Right forelimb (tissue), 1 donor: ENCODE data around the gene TDRD9.
A peak's percentile ranks its signal among the peaks of the same experiment; 100 is the strongest.
"Not testable (repeated sequence)": the region's sequence is repeated elsewhere in the genome, so short reads cannot be mapped to it uniquely, and the experiment has no call there.

Experiments
- DNase-seq: peaks from one replicate; pipeline ENCODE4 v3.0.0-alpha.2; 2018

TDRD9 gene, protein sequence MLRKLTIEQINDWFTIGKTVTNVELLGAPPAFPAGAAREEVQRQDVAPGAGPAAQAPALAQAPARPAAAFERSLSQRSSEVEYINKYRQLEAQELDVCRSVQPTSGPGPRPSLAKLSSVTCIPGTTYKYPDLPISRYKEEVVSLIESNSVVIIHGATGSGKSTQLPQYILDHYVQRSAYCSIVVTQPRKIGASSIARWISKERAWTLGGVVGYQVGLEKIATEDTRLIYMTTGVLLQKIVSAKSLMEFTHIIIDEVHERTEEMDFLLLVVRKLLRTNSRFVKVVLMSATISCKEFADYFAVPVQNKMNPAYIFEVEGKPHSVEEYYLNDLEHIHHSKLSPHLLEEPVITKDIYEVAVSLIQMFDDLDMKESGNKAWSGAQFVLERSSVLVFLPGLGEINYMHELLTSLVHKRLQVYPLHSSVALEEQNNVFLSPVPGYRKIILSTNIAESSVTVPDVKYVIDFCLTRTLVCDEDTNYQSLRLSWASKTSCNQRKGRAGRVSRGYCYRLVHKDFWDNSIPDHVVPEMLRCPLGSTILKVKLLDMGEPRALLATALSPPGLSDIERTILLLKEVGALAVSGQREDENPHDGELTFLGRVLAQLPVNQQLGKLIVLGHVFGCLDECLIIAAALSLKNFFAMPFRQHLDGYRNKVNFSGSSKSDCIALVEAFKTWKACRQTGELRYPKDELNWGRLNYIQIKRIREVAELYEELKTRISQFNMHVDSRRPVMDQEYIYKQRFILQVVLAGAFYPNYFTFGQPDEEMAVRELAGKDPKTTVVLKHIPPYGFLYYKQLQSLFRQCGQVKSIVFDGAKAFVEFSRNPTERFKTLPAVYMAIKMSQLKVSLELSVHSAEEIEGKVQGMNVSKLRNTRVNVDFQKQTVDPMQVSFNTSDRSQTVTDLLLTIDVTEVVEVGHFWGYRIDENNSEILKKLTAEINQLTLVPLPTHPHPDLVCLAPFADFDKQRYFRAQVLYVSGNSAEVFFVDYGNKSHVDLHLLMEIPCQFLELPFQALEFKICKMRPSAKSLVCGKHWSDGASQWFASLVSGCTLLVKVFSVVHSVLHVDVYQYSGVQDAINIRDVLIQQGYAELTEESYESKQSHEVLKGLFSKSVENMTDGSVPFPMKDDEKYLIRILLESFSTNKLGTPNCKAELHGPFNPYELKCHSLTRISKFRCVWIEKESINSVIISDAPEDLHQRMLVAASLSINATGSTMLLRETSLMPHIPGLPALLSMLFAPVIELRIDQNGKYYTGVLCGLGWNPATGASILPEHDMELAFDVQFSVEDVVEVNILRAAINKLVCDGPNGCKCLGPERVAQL (N-terminal part only)

DNA sequence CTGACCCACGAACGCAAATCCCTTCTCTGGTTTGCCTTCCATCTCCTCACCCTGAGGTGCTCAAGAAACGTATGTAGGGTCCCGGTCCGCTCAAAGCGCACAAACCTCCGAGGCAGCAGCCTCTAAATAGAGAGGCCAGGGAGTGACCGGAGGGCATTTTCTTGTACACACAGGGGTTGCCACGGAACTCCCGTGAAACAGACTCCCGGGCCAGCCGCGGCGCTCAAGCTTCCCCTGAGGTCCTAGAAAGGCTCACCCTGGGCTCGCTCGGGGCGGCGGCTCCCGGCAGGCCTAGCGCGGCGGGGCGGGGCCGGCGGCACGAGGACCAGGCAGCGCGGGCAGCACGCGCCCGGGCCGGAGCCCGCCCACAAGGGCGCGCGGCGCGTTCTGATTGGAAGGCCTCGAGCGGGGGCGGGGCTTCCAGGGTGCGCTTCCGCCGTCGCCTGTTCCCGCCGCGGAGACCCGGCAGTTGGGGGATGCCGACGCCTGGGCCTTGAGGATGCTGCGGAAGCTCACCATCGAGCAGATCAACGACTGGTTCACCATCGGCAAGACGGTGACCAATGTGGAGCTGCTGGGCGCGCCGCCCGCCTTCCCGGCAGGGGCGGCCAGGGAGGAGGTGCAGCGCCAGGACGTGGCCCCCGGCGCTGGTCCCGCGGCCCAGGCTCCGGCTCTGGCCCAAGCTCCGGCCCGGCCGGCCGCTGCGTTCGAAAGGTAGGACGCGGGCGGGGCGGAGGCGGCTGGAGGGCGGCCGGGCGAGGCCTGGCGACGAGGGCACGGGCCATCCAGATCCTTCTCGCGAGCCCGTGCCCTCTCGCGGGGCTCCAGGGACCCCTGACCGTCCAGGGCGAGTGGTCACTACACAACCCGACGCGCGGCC, at the start of gene TDRD9:
TSS of gene TDRD9 (plus strand) at position 446 of the 880 bp plus-strand sequence. CDS start at position 500, 54 bp downstream.
- no peak for DNase-seq

GRCh38 chr14:103879118-103879569, 49.1 kb upstream of the TDRD9 start:
- DNase-seq, result no peak

DNA sequence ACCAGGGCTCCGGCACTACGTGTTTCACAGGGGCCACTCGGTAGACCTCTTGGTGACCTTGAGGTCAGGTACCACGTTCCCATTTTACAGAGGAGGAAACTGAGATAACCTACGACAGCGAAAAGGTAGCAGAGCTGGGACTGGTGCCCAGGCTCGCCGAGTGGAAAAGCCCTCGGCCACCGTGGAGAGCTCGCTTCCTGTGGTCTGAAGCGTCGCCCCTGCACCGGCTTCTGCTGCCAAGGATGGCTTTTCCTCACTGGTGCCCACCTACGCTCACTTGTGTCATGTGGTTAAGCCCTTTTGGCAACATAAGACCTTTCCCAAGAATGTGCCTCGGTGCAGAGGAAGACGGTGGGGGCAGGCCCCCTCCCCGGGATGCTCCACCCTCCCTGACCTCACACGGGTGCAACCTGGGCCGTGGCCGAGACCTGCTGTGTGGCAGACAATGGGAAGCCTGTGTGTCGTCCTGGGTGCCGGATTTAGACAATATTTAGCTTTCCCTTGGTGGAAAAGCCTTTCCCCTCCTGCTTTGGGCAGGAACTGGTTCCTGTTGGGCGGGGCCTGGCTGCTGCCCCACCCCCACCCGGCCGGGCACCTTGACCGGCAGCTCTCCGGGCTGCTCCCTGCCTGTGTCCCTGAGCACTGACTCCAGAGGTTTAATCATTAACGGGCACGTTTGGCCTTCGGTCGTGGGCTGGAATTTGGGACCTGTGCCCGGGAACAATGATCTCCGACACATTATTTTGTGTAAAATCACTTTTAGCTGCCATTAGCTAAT, 48.5 kb upstream of the TDRD9 start:
- DNase-seq, result no peak

DNA sequence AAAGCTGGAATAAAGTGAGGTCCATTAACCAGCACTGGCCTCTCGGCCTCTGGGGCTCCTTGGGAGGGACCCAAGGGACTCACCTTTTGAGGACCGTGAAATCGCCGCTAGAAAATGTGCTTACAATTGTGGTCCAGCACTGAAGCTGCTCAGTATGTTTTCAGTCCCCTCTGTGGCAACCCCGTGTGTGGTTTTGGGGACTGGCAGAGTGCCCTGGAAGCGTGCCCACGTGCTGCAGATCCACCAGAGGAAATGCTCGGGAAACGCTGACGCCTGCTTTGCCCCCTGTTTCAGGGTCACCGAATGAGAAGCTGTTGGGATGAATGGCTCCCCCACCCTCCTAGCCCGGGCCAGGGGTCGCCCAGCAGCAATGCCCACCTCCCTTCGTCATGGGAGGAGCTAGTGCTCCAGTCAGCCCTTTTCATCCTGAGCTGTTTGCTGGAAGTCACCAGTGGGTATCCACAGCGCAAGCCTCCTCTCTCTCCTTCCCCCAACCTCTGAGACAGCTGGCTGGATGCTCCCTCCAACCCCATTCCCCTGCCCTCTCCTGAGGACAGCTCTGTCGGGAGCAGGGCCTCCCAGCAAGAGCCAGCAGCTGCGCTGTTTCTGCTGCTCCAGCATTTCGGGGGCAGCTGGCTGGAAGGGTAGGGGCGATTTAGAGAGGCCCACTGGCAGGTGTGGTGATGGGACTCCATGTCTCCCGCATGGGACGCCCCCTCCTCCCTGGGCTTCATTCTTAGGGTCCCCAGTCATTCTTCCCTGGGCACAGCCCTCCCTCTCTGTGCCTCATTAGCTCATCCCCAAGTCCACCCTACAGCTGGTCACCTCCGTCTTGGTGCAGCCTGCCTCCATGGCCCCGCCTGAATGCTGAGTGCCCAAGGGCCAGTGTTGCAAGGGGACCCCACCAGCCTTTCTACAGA, 47.6 kb upstream of the TDRD9 start:
- peak; percentile 78 for DNase-seq

DNA sequence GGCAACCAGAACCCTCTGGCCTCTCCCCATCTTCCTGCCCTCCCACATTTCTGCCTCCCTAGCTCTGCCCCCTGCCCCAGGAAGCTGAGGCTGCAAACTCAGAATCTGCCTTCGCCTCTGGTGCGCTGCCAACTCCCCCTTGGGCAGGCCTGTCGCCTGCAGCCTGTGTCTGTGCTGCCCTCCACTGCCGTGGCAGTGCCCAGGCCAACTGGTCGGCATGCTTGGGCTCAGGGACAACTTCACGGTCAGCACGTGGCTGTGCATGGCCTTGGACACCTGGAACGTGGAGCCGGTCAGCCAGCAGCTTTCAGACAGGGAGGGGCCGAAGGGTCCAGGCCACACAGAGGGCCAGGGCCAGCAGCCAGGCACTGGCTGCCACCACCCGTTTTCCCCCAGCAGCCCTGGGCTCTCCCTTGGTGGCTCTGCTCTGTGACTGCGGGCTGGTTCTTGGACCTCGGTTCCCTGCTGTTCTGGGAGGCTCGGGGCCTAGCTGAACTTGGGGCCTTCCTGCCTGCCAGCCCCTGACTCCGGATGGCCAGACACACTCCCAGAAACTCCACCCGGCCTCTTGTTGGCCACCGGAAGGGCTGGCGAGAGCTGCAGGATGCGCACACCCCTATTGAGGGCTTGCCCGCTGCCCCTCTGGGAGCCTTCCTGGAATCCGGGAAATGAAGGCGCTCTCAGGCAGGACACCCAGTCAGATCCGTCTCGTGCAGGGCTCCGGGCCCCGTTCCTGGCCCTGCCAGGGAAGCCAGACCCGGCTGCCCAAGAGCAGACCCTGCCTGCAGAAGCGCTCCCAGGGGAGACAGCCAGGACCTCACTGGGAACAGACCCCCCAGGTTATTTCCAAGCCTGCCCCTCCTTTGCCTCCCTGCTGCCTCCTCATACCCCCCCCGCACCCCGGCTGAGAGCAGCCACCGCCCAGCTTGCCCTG, 46.7 kb upstream of the TDRD9 start:
- no peak for DNase-seq

GRCh38 chr14:103882503-103883262, 45.6 kb upstream of the TDRD9 start:
- DNase-seq, result no peak

DNA sequence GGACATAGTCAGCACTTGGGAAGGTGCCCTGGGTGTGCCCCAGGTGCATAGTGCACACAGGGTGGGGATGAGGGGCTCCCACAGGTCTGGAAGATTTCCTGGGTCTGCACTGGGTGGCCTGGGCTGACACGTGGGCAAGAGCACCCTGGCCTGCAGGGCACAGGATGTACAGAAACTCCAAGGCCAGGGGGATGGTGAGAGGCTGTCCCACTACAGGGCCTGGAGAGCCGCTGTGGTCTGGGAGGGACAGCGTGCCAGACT, 45.1 kb upstream of the TDRD9 start:
- DNase-seq, result no peak

DNA sequence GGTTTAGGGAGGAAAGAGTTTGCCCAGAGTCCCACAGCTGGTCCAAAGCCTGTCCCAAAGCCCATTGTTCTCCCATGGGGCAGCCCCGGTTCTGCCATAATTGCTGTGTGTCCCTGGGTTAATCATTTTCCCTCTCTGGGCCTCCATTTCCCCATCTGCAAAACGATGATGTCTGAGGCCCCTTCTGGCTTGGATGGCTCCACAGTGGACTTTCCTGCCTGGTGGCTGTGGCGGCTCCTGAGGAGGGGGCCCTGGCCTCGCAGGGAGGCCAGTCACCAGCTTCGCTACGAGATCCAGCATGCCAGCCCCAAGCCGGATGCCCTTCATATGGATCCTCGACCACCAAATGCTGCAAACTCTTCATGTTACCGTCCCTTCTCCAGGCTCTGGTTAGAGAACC, 43.4 kb upstream of the TDRD9 start:
- DNase-seq, result no peak

DNA sequence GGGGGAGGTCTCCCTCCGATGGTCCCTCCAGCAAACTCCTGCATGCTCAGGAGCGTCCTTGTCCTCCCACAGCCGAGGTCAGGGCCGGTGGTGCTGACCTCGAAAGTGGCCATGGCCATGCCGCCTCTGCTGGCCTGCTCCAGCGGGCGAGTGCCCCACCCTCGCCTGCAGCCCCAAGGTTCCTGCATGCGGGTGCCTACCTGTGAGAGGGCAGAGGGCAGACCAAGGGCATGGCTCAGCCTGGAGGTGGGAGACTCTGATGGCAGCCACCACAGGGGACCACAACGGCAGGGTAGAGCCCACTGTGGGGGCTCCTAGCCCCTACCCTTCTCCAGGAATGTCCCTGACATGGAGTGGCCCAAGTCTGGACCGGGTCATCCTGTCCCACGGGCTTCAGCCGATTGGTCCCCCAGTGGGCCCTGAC, 42.7 kb upstream of the TDRD9 start:
- no peak for DNase-seq

GRCh38 chr14:103886304-103887169, 41.7 kb upstream of the TDRD9 start:
- DNase-seq, result no peak

- DNase-seq, result no peak
Observed at GRCh38 chr14:103887170-103887501, 41.1 kb upstream of the TDRD9 start.

DNA sequence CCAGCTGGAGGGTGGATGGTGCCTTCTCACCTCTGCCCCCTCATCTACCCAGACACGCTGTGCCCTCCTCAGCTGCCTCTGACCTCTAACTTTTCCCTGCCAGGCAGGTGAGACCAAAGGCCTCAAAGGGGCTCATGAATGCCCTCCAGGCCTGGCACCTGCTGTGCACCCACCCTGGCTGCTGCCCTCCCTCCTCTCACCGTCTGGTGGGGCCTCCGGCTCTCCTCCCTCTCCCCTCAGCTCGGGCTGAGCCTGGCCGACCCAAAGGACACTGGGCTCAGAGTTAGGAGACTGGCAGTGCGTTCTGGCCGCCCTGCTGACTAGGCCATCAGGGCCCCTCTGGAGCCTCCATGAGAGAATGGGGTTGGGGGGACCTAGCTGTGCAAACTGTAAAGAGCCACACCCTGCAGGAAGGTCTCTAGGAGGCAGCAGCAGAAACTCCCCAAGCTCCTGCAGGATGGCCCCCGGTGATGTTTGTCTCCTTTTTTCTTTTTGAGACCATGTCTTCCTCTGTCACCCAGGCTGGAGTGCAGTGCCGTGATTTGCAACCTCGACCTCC, 40.6 kb upstream of the TDRD9 start:
- DNase-seq, result no peak

DNA sequence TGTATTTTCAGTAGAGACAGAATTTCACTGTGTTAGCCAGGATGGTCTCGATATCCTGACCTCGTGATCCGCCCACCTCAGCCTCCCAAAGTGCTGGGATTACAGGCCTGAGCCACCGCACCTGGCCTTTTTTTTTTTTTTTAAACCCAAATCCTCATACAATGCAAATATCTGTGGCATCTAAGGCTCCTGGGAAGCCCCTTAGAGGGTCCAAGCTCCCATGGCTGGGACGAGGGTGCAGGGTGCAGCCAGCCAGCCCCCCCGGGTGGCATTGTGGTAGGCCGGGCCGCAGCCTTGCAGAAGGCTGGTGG, 39.3 kb upstream of the TDRD9 start:
- DNase-seq, result not testable (repeated sequence)

DNA sequence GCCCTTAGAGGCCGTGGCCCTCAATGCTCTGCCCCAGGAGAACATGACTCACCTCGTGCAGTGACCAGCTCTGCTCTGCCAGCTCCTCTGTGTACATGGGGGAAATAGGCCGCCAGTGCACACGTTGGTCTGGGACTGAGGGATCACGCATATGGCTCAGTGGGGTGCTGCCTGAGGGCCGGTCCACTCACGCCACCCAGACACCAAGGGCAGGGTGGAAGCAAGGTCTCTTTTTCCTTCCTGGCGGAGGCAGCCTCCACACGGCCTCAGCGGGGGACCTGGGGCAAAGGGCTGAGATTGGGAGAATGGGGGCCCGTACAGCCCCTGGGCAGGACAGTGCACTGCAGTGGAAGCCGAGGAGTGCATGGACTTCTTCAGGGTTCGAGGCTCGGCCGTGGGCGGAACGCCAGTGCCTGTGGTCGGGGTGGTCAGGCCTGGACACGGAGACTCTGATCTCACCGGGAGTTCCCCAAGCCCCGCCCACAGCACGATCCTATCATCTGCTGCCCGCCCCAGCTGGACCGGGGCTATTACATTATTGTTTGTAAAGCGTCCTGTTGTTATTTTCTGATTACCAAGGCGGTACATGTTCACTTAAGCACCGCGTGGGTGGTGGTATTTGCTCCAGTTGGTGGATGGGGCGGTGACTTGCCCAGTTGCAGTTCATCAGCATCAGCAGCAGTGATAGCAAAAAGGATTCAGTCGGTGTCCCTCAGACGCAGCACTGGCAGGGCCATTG, 38.8 kb upstream of the TDRD9 start:
- DNase-seq, result no peak

DNA sequence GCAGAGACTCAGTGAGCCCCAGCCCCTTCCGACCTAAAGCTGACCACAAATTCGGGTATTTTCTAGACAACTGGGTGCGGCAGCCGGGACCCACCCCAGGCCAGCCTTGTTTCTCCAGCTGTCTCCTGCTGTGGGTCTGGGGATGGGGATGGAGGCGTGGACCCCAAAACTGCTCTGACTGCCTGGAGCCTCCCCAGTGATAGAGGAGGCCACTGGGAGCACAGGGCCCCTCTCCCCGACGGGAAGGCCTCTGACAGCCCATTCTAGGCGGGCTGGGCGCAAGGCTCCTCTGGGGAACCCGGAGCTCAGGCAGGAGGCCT, 38.2 kb upstream of the TDRD9 start:
- no peak for DNase-seq

DNA sequence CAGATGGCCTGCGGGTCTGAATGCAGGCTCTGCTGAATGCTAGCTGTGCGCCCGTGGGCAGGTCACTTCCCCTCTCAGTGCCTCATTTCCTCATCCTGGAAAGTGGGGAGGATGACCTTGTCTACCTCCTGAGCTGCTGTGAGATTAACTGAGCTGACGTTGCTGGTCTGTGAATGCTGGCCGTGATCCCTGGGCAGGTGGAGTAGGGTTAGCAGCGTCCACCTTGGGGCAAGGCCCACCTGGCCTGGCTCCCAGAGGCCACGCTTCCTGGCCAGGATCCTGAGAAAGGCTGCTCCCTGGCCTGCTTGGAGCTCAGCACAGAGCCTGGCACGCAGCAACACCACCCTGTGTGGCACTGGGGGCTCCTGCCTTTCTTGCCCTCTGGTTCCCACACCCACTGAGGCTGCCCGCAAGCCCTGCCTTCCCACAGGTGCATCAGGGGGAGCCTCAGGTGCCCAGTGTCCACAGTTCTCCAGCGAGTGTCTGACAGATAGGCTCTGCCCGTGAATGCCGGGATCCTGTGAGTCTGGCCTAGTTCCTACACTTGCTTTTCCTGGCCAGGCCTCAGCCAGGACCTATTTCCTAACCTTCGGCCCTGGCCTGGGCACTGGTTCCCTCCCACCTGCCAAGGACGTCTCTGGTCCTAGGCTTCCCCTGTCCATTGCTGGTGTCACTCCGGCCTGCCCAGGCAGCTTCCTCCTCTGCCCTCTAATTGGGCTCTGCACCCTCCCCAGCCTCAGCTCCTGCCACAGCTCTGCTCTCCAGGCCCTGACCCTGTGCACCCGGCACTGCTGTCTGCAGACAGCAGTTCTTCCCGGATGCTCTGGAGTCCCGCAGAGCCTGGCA, 37.2 kb upstream of the TDRD9 start:
- DNase-seq, result no peak
